Loucy (cell line): ENCODE data around the gene FGR.

ENCODE experiments used
- EZH2phosphoT487 ChIP-seq: fragments of 200-600 bp; IDR thresholded peaks from 2 replicates; pipeline ENCODE4 v1.6.1; 2018; ENCODE audit warnings: antibody characterized with exemption, mild to moderate bottlenecking, moderate library complexity, borderline replicate concordance
- TF ChIP-seq, protein P1 (sequence below): fragments of 200-600 bp; sonication (generic); conservative IDR thresholded peaks from 2 replicates; pipeline ENCODE4 v1.5.1; 2014; ENCODE audit warnings: mild to moderate bottlenecking, antibody characterized with exemption, low read length

- TF ChIP-seq, protein P1, sequence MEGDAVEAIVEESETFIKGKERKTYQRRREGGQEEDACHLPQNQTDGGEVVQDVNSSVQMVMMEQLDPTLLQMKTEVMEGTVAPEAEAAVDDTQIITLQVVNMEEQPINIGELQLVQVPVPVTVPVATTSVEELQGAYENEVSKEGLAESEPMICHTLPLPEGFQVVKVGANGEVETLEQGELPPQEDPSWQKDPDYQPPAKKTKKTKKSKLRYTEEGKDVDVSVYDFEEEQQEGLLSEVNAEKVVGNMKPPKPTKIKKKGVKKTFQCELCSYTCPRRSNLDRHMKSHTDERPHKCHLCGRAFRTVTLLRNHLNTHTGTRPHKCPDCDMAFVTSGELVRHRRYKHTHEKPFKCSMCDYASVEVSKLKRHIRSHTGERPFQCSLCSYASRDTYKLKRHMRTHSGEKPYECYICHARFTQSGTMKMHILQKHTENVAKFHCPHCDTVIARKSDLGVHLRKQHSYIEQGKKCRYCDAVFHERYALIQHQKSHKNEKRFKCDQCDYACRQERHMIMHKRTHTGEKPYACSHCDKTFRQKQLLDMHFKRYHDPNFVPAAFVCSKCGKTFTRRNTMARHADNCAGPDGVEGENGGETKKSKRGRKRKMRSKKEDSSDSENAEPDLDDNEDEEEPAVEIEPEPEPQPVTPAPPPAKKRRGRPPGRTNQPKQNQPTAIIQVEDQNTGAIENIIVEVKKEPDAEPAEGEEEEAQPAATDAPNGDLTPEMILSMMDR, result no peak
- TF ChIP-seq EZH2phosphoT487, result no peak
These were observed 41.4 kb upstream of the FGR start for GRCh38 chr1:27676410-27676809.
